Panc1 (cell line): ENCODE measurements around the gene CCDC15. TPM values are rescaled to one million over a fixed set of nuclear protein-coding genes. Genes with fewer than 3 reads are reported as not detected.

Experiments
- ATAC-seq: fragments of 200-7000 bp; cut with Tn5 transposase; 2 replicates; pipeline ENCODE4 v1.9.1; 2020; ENCODE audit warnings: mild to moderate bottlenecking, moderate library complexity
- BruUV-seq: library from RNA; stranded (reverse); fragments of 400-500 nt; replicated peaks from 2 replicates; lab custom pipeline; 2021; lab: Mats Ljungman, UMichigan
- CTCF ChIA-PET: fragments of 300-600 bp; sonication (Branson Sonifier 250); formaldehyde crosslinking; loops from one replicate; lab custom pipeline; 2022; ENCODE audit warnings: antibody characterized with exemption; lab: Charles Lee
- POLR2A ChIA-PET: fragments of 300-600 bp; sonication (Branson Sonifier 250); formaldehyde crosslinking; loops from one replicate; lab custom pipeline; 2022; ENCODE audit warnings: antibody characterized with exemption; lab: Charles Lee
- DNase-seq: peaks from one replicate; pipeline ENCODE4 v3.0.0-alpha.2; 2010; ENCODE audit warnings: low read depth, low spot score
- H3K27ac ChIP-seq: 2 replicates; pipeline ENCODE4 v1.5.1; 2011; ENCODE audit warnings: mild to moderate bottlenecking, low read length, inconsistent platforms
- H3K27me3 ChIP-seq: fragments of 200-500 bp; sonication (Bioruptor generic); 2 replicates; pipeline ENCODE4 v1.6.0; 2014; ENCODE audit warnings: low read length, inconsistent platforms; ENCODE audit not compliant: control insufficient read depth, insufficient read depth
- H3K36me3 ChIP-seq: fragments of 200-500 bp; sonication (Bioruptor generic); 2 replicates; pipeline ENCODE4 v1.5.1; 2014; ENCODE audit warnings: inconsistent platforms, mild to moderate bottlenecking, low read length, moderate library complexity; ENCODE audit not compliant: control insufficient read depth, insufficient read depth
- H3K4me1 ChIP-seq: 2 replicates; pipeline ENCODE4 v1.5.1; 2011; ENCODE audit warnings: inconsistent platforms, mild to moderate bottlenecking, low read length, moderate library complexity; ENCODE audit not compliant: control insufficient read depth, insufficient read depth
- H3K4me3 ChIP-seq, 2 experiments: 2 replicates each; pipeline ENCODE4 v1.5.1; 2011 to 2012; ENCODE audit warnings: low read depth in 2 of 2, low read length in 2 of 2, mild to moderate bottlenecking in 2 of 2, inconsistent platforms in 1 of 2, moderate library complexity in 1 of 2
- H3K9me3 ChIP-seq: fragments of 200-500 bp; sonication (Bioruptor generic); 2 replicates; pipeline ENCODE4 v1.5.1; 2014; ENCODE audit warnings: low read depth, mild to moderate bottlenecking, inconsistent platforms, low read length, moderate library complexity; ENCODE audit not compliant: control insufficient read depth, insufficient read depth
- POLR2AphosphoS5 ChIP-seq: IDR thresholded peaks from 2 replicates; pipeline ENCODE4 v1.6.1; 2012; ENCODE audit warnings: mild to moderate bottlenecking, low read depth, low read length, moderate library complexity
- SIN3A ChIP-seq: IDR thresholded peaks from 2 replicates; pipeline ENCODE4 v1.6.1; 2012; ENCODE audit warnings: low read depth, mild to moderate bottlenecking, low read length, moderate library complexity, borderline replicate concordance; ENCODE audit not compliant: insufficient read depth
- TCF7L2 ChIP-seq: IDR thresholded peaks from 2 replicates; pipeline ENCODE4 v1.6.1; 2011; ENCODE audit warnings: mild to moderate bottlenecking, low read depth, low read length, inconsistent platforms
- in situ Hi-C: cut with HindIII; loops from 2 replicates; pipeline ENCODE4 v1.10.0; 2016; ENCODE audit warnings: low sequenced_read_pairs, low pct_unique_long_range_greater_than_20kb
- intact Hi-C: fragments of 100-400 bp; cut with micrococcal nuclease; formaldehyde crosslinking; loops from one replicate; pipeline ENCODE4 v1.10.0; 2022; ENCODE audit not compliant: unreplicated experiment
- total RNA-seq: library from RNA; stranded (reverse); gene quantifications from one replicate; pipeline ENCODE4 v1.2.1, GENCODE V29; 2021; ENCODE audit not compliant: unreplicated experiment
- TF ChIP-seq, protein P1 (sequence below), 2 experiments: IDR thresholded peaks; 2 replicates each; pipeline ENCODE4 v1.6.1; 2011 to 2012; ENCODE audit warnings: low read depth in 2 of 2, control low read depth in 1 of 2, low read length in 1 of 2, mild to moderate bottlenecking in 1 of 2, moderate library complexity in 1 of 2; ENCODE audit not compliant: insufficient read depth in 1 of 2
- TF ChIP-seq, protein P2 (sequence below): fragments of 450-650 bp; IDR thresholded peaks from 2 replicates; pipeline ENCODE4 v1.5.1; 2017; ENCODE audit warnings: mild to moderate bottlenecking

The CCDC15 gene
- total RNA-seq, 1 experiment from 2014 or later: 2.8 TPM

DNA sequence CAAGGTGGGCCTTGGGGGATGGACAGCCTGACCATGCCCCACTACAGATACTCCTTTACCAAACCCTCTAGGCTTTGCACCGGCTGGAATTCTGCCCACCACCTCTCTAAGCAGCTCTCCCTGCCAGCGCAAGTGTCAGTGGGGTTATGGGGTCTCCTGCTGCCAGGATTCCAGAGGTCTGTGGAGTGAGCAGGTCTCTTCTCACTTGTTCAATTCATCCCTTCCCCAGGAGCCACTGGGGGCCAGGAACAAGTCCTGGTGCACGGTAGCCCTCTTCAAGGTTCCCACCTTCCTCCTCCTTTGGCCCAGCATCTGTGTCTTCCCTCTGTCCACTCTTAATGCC lies 30.5 kb downstream of the CCDC15 start:
- POLR2A ChIA-PET: no interaction called here
- H3K27me3 ChIP-seq: no peaks in the 10 kb centered on the region
- CTCF ChIA-PET: no interaction called here
- no peak overlapping the region for H3K27ac ChIP-seq
- no TSS peak for BruUV-seq
- no peak overlapping the region for H3K4me3 ChIP-seq
- intact Hi-C loops: no loop called here
- TF ChIP-seq POLR2AphosphoS5 (no peak), TCF7L2 (no peak), SIN3A (no peak)
- TF ChIP-seq, protein P1, sequence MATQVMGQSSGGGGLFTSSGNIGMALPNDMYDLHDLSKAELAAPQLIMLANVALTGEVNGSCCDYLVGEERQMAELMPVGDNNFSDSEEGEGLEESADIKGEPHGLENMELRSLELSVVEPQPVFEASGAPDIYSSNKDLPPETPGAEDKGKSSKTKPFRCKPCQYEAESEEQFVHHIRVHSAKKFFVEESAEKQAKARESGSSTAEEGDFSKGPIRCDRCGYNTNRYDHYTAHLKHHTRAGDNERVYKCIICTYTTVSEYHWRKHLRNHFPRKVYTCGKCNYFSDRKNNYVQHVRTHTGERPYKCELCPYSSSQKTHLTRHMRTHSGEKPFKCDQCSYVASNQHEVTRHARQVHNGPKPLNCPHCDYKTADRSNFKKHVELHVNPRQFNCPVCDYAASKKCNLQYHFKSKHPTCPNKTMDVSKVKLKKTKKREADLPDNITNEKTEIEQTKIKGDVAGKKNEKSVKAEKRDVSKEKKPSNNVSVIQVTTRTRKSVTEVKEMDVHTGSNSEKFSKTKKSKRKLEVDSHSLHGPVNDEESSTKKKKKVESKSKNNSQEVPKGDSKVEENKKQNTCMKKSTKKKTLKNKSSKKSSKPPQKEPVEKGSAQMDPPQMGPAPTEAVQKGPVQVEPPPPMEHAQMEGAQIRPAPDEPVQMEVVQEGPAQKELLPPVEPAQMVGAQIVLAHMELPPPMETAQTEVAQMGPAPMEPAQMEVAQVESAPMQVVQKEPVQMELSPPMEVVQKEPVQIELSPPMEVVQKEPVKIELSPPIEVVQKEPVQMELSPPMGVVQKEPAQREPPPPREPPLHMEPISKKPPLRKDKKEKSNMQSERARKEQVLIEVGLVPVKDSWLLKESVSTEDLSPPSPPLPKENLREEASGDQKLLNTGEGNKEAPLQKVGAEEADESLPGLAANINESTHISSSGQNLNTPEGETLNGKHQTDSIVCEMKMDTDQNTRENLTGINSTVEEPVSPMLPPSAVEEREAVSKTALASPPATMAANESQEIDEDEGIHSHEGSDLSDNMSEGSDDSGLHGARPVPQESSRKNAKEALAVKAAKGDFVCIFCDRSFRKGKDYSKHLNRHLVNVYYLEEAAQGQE (IDR thresholded peaks at IDR 0.05; ENCODE audit: insufficient read depth in 1 of 2, low read depth in 2 of 2, low read length in 1 of 2): no peak
- TF ChIP-seq, protein P2, sequence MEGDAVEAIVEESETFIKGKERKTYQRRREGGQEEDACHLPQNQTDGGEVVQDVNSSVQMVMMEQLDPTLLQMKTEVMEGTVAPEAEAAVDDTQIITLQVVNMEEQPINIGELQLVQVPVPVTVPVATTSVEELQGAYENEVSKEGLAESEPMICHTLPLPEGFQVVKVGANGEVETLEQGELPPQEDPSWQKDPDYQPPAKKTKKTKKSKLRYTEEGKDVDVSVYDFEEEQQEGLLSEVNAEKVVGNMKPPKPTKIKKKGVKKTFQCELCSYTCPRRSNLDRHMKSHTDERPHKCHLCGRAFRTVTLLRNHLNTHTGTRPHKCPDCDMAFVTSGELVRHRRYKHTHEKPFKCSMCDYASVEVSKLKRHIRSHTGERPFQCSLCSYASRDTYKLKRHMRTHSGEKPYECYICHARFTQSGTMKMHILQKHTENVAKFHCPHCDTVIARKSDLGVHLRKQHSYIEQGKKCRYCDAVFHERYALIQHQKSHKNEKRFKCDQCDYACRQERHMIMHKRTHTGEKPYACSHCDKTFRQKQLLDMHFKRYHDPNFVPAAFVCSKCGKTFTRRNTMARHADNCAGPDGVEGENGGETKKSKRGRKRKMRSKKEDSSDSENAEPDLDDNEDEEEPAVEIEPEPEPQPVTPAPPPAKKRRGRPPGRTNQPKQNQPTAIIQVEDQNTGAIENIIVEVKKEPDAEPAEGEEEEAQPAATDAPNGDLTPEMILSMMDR: no peak
- H3K36me3 ChIP-seq: no peaks in the 10 kb centered on the region
- H3K9me3 ChIP-seq: no peaks in the 10 kb centered on the region
- H3K4me1 ChIP-seq: no peaks in the 10 kb centered on the region
- no peak for DNase-seq
- in situ Hi-C loops: no loop called here
- no peak for ATAC-seq

DNA sequence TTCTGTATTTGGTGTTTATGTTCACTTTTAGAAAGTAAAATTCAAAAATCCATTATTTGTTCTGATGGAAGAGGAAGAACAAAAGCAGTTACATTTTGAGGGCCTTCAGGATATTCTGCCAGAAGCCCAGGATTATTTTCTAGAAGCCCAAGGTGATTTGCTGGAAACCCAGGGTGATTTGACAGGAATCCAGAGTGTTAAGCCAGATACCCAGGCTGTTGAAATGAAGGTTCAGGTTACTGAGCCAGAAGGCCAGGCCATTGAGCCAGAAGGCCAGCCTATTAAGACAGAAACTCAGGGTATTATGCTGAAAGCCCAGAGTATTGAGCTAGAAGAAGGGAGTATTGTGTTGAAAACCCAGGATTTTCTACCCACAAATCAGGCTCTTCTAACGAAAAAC lies 33.1 kb downstream of the CCDC15 start:
- DNase-seq (no peak), ATAC-seq (no peak)
- intact Hi-C loops: no loop called here
- no TSS peak for BruUV-seq
- Histone ChIP-seq H3K27ac (no peak overlapping the region), H3K9me3 (no peaks in the 10 kb centered on the region), H3K27me3 (no peaks in the 10 kb centered on the region), H3K4me1 (no peaks in the 10 kb centered on the region), H3K36me3 (no peaks in the 10 kb centered on the region), H3K4me3 (no peak overlapping the region)
- in situ Hi-C loops: no loop called here
- ChIA-PET POLR2A (no interaction called here), CTCF (no interaction called here)
- TF ChIP-seq TCF7L2 (no peak), SIN3A (no peak), POLR2AphosphoS5 (no peak)
- TF ChIP-seq, protein P1 (IDR thresholded peaks at IDR 0.05; ENCODE audit: insufficient read depth in 1 of 2, low read depth in 2 of 2, low read length in 1 of 2): no peak
- TF ChIP-seq, protein P2: no peak
